K562 (cell line): ENCODE data around the gene WNK1. TPM values are rescaled to one million over a fixed set of nuclear protein-coding genes. Genes with fewer than 3 reads are reported as not detected.
A peak's percentile ranks its signal among the peaks of the same experiment; 100 is the strongest.

Source experiments
- ATAC-seq: fragments of 200-7000 bp; cut with Tn5 transposase; 3 replicates; pipeline ENCODE4 v1.9.1; 2020; ENCODE audit warnings: moderate library complexity
- BruUV-seq: library from RNA; stranded (reverse); fragments of 400-500 nt; replicated peaks from 2 replicates; lab custom pipeline; 2021; lab: Mats Ljungman, UMichigan
- CTCF ChIA-PET: fragments of 300-600 bp; formaldehyde crosslinking; extraction: SDS; loops from one replicate; lab custom pipeline; 2021; ENCODE audit warnings: low intra/inter-chr PET ratio; lab: Yijun Ruan, JAX
- POLR2A ChIA-PET: fragments of 300-600, 350-650 bp; sonication (Branson Sonifier 250); formaldehyde crosslinking; extraction: SDS; loops from one replicate; lab custom pipeline; 2021; ENCODE audit warnings: antibody characterized with exemption, inconsistent platforms; lab: Yijun Ruan, JAX
- DNase-seq, 4 experiments: peaks; one replicate each; pipeline versions ENCODE4 v3.0.0 to v3.0.0-alpha.2; 2011 to 2018; ENCODE audit warnings: low spot score in 3 of 4, mixed read lengths in 3 of 4; ENCODE audit errors: extremely low read depth in 1 of 4
- FAIRE-seq: peaks from 2 replicates; lab custom pipeline; 2011; peaks lifted over from hg19 to GRCh38; lab: Jason Lieb, UNC
- H2AFZ ChIP-seq: 2 replicates; pipeline ENCODE4 v1.6.0; 2011; ENCODE audit warnings: low read depth, low read length, control low read depth, inconsistent platforms
- H3K27ac ChIP-seq: fragments of 200-600 bp; 3 replicates; pipeline ENCODE4 v1.8.0; 2011; ENCODE audit warnings: low read depth, mild to moderate bottlenecking, control low read depth, inconsistent platforms, low read length, moderate library complexity, mixed read lengths; ENCODE audit errors: extremely low read depth
- H3K27me3 ChIP-seq, 2 experiments: fragments of 300-600 bp in 1 of 2; 2 replicates in 1 of 2; 3 replicates in 1 of 2; pipeline versions ENCODE4 v1.6.0 to v1.8.0; 2011; ENCODE audit warnings: inconsistent platforms in 2 of 2, low read length in 2 of 2, mild to moderate bottlenecking in 1 of 2, mixed read lengths in 1 of 2, moderate library complexity in 1 of 2; ENCODE audit not compliant: control insufficient read depth in 2 of 2, insufficient read depth in 2 of 2
- H3K36me3 ChIP-seq: fragments of 300-600 bp; 3 replicates; pipeline ENCODE4 v1.8.0; 2011; ENCODE audit warnings: mild to moderate bottlenecking, low read length, inconsistent platforms; ENCODE audit not compliant: control insufficient read depth, insufficient read depth
- H3K4me1 ChIP-seq, 2 experiments: fragments of 200-600 bp in 1 of 2; replicated peaks in 1 of 2; 2 replicates in 1 of 2; 3 replicates in 1 of 2; pipeline versions ENCODE4 v1.5.1 to v1.8.0; 2011; ENCODE audit warnings: inconsistent platforms in 2 of 2, low read length in 2 of 2, mild to moderate bottlenecking in 1 of 2, mixed read lengths in 1 of 2, moderate library complexity in 1 of 2; ENCODE audit not compliant: control insufficient read depth in 2 of 2, insufficient read depth in 2 of 2
- H3K4me2 ChIP-seq: 2 replicates; pipeline ENCODE4 v1.6.1; 2011; ENCODE audit warnings: low read length, control low read depth, inconsistent platforms, mixed read lengths; ENCODE audit not compliant: insufficient read depth
- H3K4me3 ChIP-seq: fragments of 200-600 bp; sonication (generic), shearing (Covaris generic); 2 replicates; pipeline ENCODE4 v1.5.1; 2016; ENCODE audit warnings: control low read depth, inconsistent platforms
- H3K79me2 ChIP-seq: fragments of 200-600 bp; 3 replicates; pipeline ENCODE4 v1.8.0; 2011; ENCODE audit warnings: low read length, inconsistent platforms; ENCODE audit not compliant: control insufficient read depth, insufficient read depth
- H3K9ac ChIP-seq, 2 experiments: 2 replicates each; pipeline versions ENCODE4 v1.6.0 to v1.6.1; 2011; ENCODE audit warnings: low read depth in 2 of 2, low read length in 2 of 2, control low read depth in 1 of 2, inconsistent platforms in 1 of 2, mild to moderate bottlenecking in 1 of 2, mixed read lengths in 1 of 2; ENCODE audit not compliant: insufficient read depth in 1 of 2
- H3K9me1 ChIP-seq: one replicate; pipeline ENCODE4 v1.6.0; 2011; ENCODE audit warnings: inconsistent platforms, mild to moderate bottlenecking, low read length, moderate library complexity; ENCODE audit not compliant: control insufficient read depth, insufficient read depth
- H3K9me3 ChIP-seq: replicated peaks from 2 replicates; pipeline ENCODE4 v1.5.1; 2011; ENCODE audit warnings: low read depth, low read length, inconsistent platforms; ENCODE audit not compliant: control insufficient read depth, insufficient read depth
- H4K20me1 ChIP-seq: replicated peaks from 2 replicates; pipeline ENCODE4 v1.6.1; 2011; ENCODE audit warnings: low read length, inconsistent platforms, mixed read lengths; ENCODE audit not compliant: control insufficient read depth, insufficient read depth
- CHD4 ChIP-seq: fragments of 200-600 bp; sonication (generic); IDR thresholded peaks from 3 replicates; pipeline ENCODE4 v1.6.1; 2012; ENCODE audit warnings: low read depth, mild to moderate bottlenecking, mixed read lengths, low read length, inconsistent platforms; ENCODE audit not compliant: insufficient read depth, insufficient replicate concordance, poor library complexity, severe bottlenecking
- EP400 ChIP-seq: fragments of 450-650 bp; IDR thresholded peaks from 2 replicates; pipeline ENCODE4 v1.6.1; 2017; ENCODE audit warnings: antibody characterized with exemption, mild to moderate bottlenecking, moderate library complexity
- HDGF ChIP-seq: fragments of 450-650 bp; IDR thresholded peaks from 2 replicates; pipeline ENCODE4 v1.6.1; 2016
- MTA3 ChIP-seq: fragments of 450-650 bp; formaldehyde crosslinking; IDR thresholded peaks from 2 replicates; pipeline ENCODE4 v1.6.1; 2017; ENCODE audit warnings: mild to moderate bottlenecking, borderline replicate concordance
- TAF7 ChIP-seq: fragments of 450-650 bp; IDR thresholded peaks from 2 replicates; pipeline ENCODE4 v1.6.1; 2016; ENCODE audit warnings: missing genetic modification characterization, missing compliant biosample characterization
- TCF7 ChIP-seq: sonication (generic); IDR thresholded peaks from 2 replicates; pipeline ENCODE4 v1.6.1; 2016; ENCODE audit warnings: antibody characterized with exemption, borderline replicate concordance
- ZNF57 ChIP-seq: fragments of 450-650 bp; formaldehyde crosslinking; IDR thresholded peaks from 2 replicates; pipeline ENCODE4 v1.4.0; 2020; ENCODE audit warnings: mild to moderate bottlenecking, moderate library complexity
- ZNF586 ChIP-seq: fragments of 450-650 bp; formaldehyde crosslinking; conservative IDR thresholded peaks from 2 replicates; pipeline ENCODE4 v1.4.0; 2020; ENCODE audit warnings: mild to moderate bottlenecking, moderate library complexity
- WGBS: fragments of 100-300 bp; shearing (Covaris generic); methylation state at CpG from one replicate; pipeline ENCODE4 v1.1.6; 2016; ENCODE audit warnings: low coverage, mixed read lengths; ENCODE audit not compliant: insufficient coverage; ENCODE audit errors: missing lambda C conversion rate; 5-methylcytosine and 5-hydroxymethylcytosine counted together
- in situ Hi-C: fragments of 300-500 bp; cut with MboI; formaldehyde crosslinking; loops from 4 replicates; pipeline ENCODE4 v1.15.0; 2018; ENCODE audit warnings: inconsistent platforms, mixed read lengths
- intact Hi-C: fragments of 100-400 bp; cut with micrococcal nuclease; formaldehyde crosslinking; loops from 2 replicates; pipeline ENCODE4 v1.14.2; 2022
- polyA plus RNA-seq, 8 experiments: library from polyadenylated mRNA; depleted of rRNA in 4 of 8; stranded (reverse) in 5 of 8; unstranded in 3 of 8; fragments of >200 nt; fragmentation: Nextera tagmentation in 2 of 8; fragmentation: Illumina TruSeq in 1 of 8; extraction: Ambion mirVana in 2 of 8; extraction: Trizol in 1 of 8; gene quantifications; 2 replicates each; pipeline versions ENCODE4 v1.2.1 to v1.2.3, GENCODE V29; 2011 to 2014; ENCODE audit warnings: inconsistent platforms in 1 of 8, missing spikeins in 1 of 8
- total RNA-seq, 7 experiments: library from RNA; depleted of rRNA in 6 of 7; stranded (reverse); fragments of >200 nt in 6 of 7; fragmentation: Illumina TruSeq in 2 of 7; extraction: Trizol in 2 of 7; gene quantifications; 2 replicates each; pipeline versions ENCODE4 v1.2.1 to v1.2.3, GENCODE V29; 2011 to 2021; ENCODE audit warnings: low replicate concordance in 1 of 7
- TF ChIP-seq, protein P1 (sequence below): fragments of 450-650 bp; IDR thresholded peaks from 2 replicates; pipeline ENCODE4 v1.6.1; 2016; ENCODE audit warnings: low read depth, mild to moderate bottlenecking, moderate library complexity
- TF ChIP-seq, protein P2 (sequence below): sonication (generic); IDR thresholded peaks from 2 replicates; pipeline ENCODE4 v1.6.1; 2016
- TF ChIP-seq, protein P3 (sequence below): fragments of 250-450 bp; sonication (Bioruptor Pico); IDR thresholded peaks from 2 replicates; pipeline ENCODE4 v1.4.0; 2020
- TF ChIP-seq, protein P4 (sequence below): fragments of 150-350 bp; IDR thresholded peaks from 2 replicates; pipeline ENCODE4 v1.6.1; 2014; ENCODE audit warnings: low read depth, mild to moderate bottlenecking, low read length, borderline replicate concordance

The WNK1 gene
- total and polyA plus RNA-seq, 9 of the 15 experiments (the other 6 are each of a cell fraction or from before 2014, with no cell fraction given) = 4.3 to 73.9 (median 31.0) TPM

DNA sequence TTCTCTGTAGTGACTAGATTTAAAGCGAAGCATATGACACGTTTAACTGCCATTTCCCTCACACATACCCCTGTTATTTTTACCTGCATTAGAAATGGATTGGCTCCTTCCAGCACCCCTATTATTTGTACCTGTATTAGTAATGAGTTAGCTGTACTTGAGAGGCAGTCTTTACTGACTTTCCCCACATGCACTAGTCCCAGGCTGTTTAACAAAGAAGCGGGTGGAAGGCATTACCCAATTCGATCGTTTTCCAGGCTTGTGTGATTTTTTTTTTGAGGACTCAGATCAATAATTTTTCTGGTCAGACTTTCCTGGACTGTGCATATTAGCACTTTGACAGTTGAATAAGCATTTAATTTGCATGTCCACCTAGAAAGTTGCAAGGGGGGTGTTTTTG, 150.7 kb downstream of the WNK1 start:
- intact Hi-C loops = no loop called here
- TF ChIP-seq ZNF57 (CRISPR knock-in tag) (no peak), TAF7 (no peak), ZNF586 (CRISPR knock-in tag) (no peak), HDGF (no peak), EP400 (no peak), MTA3 (no peak), TCF7 (no peak), CHD4 (no peak)
- TF ChIP-seq, protein P1, sequence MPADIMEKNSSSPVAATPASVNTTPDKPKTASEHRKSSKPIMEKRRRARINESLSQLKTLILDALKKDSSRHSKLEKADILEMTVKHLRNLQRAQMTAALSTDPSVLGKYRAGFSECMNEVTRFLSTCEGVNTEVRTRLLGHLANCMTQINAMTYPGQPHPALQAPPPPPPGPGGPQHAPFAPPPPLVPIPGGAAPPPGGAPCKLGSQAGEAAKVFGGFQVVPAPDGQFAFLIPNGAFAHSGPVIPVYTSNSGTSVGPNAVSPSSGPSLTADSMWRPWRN = no peak
- TF ChIP-seq, protein P2, sequence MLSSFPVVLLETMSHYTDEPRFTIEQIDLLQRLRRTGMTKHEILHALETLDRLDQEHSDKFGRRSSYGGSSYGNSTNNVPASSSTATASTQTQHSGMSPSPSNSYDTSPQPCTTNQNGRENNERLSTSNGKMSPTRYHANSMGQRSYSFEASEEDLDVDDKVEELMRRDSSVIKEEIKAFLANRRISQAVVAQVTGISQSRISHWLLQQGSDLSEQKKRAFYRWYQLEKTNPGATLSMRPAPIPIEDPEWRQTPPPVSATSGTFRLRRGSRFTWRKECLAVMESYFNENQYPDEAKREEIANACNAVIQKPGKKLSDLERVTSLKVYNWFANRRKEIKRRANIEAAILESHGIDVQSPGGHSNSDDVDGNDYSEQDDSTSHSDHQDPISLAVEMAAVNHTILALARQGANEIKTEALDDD = no peak
- TF ChIP-seq, protein P3, sequence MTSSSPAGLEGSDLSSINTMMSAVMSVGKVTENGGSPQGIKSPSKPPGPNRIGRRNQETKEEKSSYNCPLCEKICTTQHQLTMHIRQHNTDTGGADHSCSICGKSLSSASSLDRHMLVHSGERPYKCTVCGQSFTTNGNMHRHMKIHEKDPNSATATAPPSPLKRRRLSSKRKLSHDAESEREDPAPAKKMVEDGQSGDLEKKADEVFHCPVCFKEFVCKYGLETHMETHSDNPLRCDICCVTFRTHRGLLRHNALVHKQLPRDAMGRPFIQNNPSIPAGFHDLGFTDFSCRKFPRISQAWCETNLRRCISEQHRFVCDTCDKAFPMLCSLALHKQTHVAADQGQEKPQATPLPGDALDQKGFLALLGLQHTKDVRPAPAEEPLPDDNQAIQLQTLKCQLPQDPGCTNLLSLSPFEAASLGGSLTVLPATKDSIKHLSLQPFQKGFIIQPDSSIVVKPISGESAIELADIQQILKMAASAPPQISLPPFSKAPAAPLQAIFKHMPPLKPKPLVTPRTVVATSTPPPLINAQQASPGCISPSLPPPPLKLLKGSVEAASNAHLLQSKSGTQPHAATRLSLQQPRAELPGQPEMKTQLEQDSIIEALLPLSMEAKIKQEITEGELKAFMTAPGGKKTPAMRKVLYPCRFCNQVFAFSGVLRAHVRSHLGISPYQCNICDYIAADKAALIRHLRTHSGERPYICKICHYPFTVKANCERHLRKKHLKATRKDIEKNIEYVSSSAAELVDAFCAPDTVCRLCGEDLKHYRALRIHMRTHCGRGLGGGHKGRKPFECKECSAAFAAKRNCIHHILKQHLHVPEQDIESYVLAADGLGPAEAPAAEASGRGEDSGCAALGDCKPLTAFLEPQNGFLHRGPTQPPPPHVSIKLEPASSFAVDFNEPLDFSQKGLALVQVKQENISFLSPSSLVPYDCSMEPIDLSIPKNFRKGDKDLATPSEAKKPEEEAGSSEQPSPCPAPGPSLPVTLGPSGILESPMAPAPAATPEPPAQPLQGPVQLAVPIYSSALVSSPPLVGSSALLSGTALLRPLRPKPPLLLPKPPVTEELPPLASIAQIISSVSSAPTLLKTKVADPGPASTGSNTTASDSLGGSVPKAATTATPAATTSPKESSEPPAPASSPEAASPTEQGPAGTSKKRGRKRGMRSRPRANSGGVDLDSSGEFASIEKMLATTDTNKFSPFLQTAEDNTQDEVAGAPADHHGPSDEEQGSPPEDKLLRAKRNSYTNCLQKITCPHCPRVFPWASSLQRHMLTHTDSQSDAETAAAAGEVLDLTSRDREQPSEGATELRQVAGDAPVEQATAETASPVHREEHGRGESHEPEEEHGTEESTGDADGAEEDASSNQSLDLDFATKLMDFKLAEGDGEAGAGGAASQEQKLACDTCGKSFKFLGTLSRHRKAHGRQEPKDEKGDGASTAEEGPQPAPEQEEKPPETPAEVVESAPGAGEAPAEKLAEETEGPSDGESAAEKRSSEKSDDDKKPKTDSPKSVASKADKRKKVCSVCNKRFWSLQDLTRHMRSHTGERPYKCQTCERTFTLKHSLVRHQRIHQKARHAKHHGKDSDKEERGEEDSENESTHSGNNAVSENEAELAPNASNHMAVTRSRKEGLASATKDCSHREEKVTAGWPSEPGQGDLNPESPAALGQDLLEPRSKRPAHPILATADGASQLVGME = no peak
- TF ChIP-seq, protein P4, sequence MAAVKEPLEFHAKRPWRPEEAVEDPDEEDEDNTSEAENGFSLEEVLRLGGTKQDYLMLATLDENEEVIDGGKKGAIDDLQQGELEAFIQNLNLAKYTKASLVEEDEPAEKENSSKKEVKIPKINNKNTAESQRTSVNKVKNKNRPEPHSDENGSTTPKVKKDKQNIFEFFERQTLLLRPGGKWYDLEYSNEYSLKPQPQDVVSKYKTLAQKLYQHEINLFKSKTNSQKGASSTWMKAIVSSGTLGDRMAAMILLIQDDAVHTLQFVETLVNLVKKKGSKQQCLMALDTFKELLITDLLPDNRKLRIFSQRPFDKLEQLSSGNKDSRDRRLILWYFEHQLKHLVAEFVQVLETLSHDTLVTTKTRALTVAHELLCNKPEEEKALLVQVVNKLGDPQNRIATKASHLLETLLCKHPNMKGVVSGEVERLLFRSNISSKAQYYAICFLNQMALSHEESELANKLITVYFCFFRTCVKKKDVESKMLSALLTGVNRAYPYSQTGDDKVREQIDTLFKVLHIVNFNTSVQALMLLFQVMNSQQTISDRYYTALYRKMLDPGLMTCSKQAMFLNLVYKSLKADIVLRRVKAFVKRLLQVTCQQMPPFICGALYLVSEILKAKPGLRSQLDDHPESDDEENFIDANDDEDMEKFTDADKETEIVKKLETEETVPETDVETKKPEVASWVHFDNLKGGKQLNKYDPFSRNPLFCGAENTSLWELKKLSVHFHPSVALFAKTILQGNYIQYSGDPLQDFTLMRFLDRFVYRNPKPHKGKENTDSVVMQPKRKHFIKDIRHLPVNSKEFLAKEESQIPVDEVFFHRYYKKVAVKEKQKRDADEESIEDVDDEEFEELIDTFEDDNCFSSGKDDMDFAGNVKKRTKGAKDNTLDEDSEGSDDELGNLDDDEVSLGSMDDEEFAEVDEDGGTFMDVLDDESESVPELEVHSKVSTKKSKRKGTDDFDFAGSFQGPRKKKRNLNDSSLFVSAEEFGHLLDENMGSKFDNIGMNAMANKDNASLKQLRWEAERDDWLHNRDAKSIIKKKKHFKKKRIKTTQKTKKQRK = no peak

More for the DNA sequence above, 150.7 kb downstream of the WNK1 start:
- WGBS = 89% methylated on average over 5 of the region's 5 CpGs
- Histone ChIP-seq H3K9me1 (no peaks in the 10 kb centered on the region), H3K4me2 (no peak overlapping the region), H3K9ac (no peak overlapping the region), H3K79me2 (peaks cover 9% of the 10 kb centered on the region), H3K36me3 (peaks cover 85% of the 10 kb centered on the region), H4K20me1 (no peaks in the 10 kb centered on the region; the same call in 1 of the 2 replicates), H3K27me3 (no peaks in the 10 kb centered on the region), H2AFZ (no peak overlapping the region), H3K27ac (peak overlapping the region; percentile 65; the same call in 1 of the 3 replicates), H3K9me3 (no peaks in the 10 kb centered on the region), H3K4me1 (peaks cover 0 to 22% of the 10 kb centered on the region in 2 experiments; a peak in 2 of 5 replicates), H3K4me3 (no peak overlapping the region)
- ATAC-seq = no peak
- CTCF ChIA-PET = no interaction called here
- in situ Hi-C loops = no loop called here
- no TSS peak for BruUV-seq
- POLR2A ChIA-PET = interaction anchor here (0.7 to 1.1 kb wide), 2 partner anchors 8 to 416 kb away, joined by 3 to 4 read pairs; no protein-coding TSS in a partner anchor
- no peak for FAIRE-seq
- no peak for DNase-seq
